Thyroid gland (tissue), 4 donors: ENCODE data around the gene YES1. TPM values are rescaled to one million over a fixed set of nuclear protein-coding genes. Genes with fewer than 3 reads are reported as not detected.

ENCODE experiments used
- DNase-seq, 2 donors: peaks; one replicate each; pipeline ENCODE4 v3.0.0-alpha.2; 2019
- H3K27ac ChIP-seq, 3 donors: fragments of 200-600 bp; sonication (generic); 1 replicate in 2 of 3; 2 replicates in 1 of 3; pipeline ENCODE4 v1.5.1; 2016 to 2019; ENCODE audit warnings: mild to moderate bottlenecking in 1 of 3, moderate library complexity in 1 of 3
- H3K27me3 ChIP-seq: fragments of 200-600 bp; sonication (generic); one replicate; pipeline ENCODE4 v1.5.1; 2019
- H3K36me3 ChIP-seq, 2 donors: fragments of 200-600 bp; sonication (generic); one replicate each; pipeline ENCODE4 v1.5.1; 2016 to 2019
- H3K4me1 ChIP-seq, 2 donors: fragments of 200-600 bp; sonication (generic); one replicate each; pipeline ENCODE4 v1.5.1; 2017 to 2019
- H3K4me3 ChIP-seq, 3 donors: fragments of 200-600 bp; sonication (generic); replicated peaks in 1 of 3; 1 replicate in 2 of 3; 2 replicates in 1 of 3; pipeline ENCODE4 v1.5.1; 2016; ENCODE audit warnings: mild to moderate bottlenecking in 1 of 3
- H3K9me3 ChIP-seq: fragments of 200-600 bp; sonication (generic); one replicate; pipeline ENCODE4 v1.5.1; 2017
- CTCF ChIP-seq, 6 experiments: fragments of 200-600 bp in 3 of 6; fragments of 450-650 bp in 3 of 6; sonication (generic) in 3 of 6; IDR thresholded peaks; one replicate each; pipeline ENCODE4 v1.5.1; 2016 to 2019; ENCODE audit warnings: antibody characterized with exemption in 6 of 6, mild to moderate bottlenecking in 2 of 6, inconsistent platforms in 1 of 6, moderate library complexity in 1 of 6
- POLR2A ChIP-seq, 2 donors: fragments of 450-650 bp; IDR thresholded peaks; one replicate each; pipeline ENCODE4 v1.6.1; 2017; ENCODE audit warnings: antibody characterized with exemption in 2 of 2, mild to moderate bottlenecking in 2 of 2, moderate library complexity in 1 of 2
- WGBS, 2 donors: methylation state at CpG; one replicate each; pipeline ENCODE4 v1.1.5; 2017; 5-methylcytosine and 5-hydroxymethylcytosine counted together
- intact Hi-C: fragments of 100-400 bp; cut with DNase I; formaldehyde crosslinking; loops from one replicate; pipeline ENCODE4 v1.15.1; 2023
- total RNA-seq, 4 donors: library from RNA; depleted of rRNA; stranded (reverse); fragments of >200 nt; gene quantifications; one replicate each; pipeline ENCODE4 v1.2.3, GENCODE V29; 2016

YES1 gene
- total RNA-seq, 4 donors from 2014 or later, result 68.1 to 107 (median 80.3) TPM

DNA sequence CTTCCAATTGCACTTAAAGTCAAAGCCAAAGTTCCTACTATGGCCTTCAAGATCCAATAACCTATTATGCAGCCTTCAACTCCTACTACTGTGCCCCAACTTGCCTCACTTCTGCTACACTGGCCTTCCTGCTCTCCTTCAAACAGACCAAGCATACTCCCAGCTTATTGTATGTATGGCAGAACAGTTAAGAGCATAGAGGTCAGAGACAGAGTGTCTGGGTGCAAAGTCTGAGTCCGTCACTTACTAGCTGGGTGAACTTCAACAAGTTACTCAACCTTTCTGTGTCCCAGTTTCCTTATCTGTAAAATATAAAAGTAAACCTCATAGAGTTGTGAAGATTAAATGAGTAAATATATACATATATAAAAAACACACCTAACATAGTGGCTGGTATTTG lies 37.2 kb downstream of the YES1 start:
- no peak overlapping the region for H3K4me3 ChIP-seq
- no peaks in the 10 kb centered on the region for H3K9me3 ChIP-seq
- H3K4me1 ChIP-seq, result peaks cover 0 to 9% of the 10 kb centered on the region in 2 donors
- H3K36me3 ChIP-seq, result no peaks in the 10 kb centered on the region
- H3K27me3 ChIP-seq, result no peaks in the 10 kb centered on the region
- no peak for TF ChIP-seq POLR2A (IDR thresholded peaks at IDR 0.05)
- no peak for TF ChIP-seq CTCF (IDR thresholded peaks at IDR 0.05)
- no peak for DNase-seq
- intact Hi-C loops, result no loop called here
- 100% methylated on average over 1 of the region's 1 CpG for WGBS, 2 donors
- H3K27ac ChIP-seq, result no peak overlapping the region

GRCh38 chr18:773980-774624 lies 37.9 kb downstream of the YES1 start:
- 96% methylated on average over 14 of the region's 14 CpGs for WGBS, 2 donors
- TF ChIP-seq POLR2A (IDR thresholded peaks at IDR 0.05), result no peak
- no peak for TF ChIP-seq CTCF (IDR thresholded peaks at IDR 0.05)
- Histone ChIP-seq H3K27ac (no peak overlapping the region), H3K4me3 (no peak overlapping the region), H3K27me3 (no peaks in the 10 kb centered on the region), H3K36me3 (no peaks in the 10 kb centered on the region), H3K4me1 (peaks cover 0 to 9% of the 10 kb centered on the region in 2 donors), H3K9me3 (no peaks in the 10 kb centered on the region)
- no peak for DNase-seq
- intact Hi-C loops, result no loop called here

- H3K4me3 ChIP-seq, result no peak overlapping the region
- no peaks in the 10 kb centered on the region for H3K36me3 ChIP-seq
- no peaks in the 10 kb centered on the region for H3K4me1 ChIP-seq
- no peak for DNase-seq
- intact Hi-C loops, result no loop called here
- TF ChIP-seq POLR2A (IDR thresholded peaks at IDR 0.05) (no peak), CTCF (IDR thresholded peaks at IDR 0.05) (no peak)
- no peaks in the 10 kb centered on the region for H3K27me3 ChIP-seq
- no peak overlapping the region for H3K27ac ChIP-seq
- H3K9me3 ChIP-seq, result no peaks in the 10 kb centered on the region
Observed at GRCh38 chr18:770583-770961, 41.5 kb downstream of the YES1 start.

DNA sequence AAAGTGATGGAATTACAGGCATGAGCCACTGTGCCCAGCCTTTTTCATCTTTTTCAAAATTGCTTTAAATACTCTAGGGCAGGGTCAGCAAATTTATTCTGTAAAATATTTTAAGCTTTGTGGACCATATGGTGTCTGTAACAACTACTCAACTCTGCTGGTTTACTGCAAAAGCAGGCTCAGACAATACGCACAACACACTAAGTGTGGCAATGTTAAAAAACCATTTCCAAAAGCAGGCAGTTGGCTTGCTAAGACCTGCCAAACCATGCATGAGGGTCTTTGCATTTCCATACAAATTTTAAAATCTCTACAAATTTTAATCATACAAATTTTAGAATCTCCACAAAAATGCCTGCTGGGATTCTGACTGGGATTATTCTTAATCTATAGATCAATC lies 44.1 kb downstream of the YES1 start:
- 100% methylated on average over 1 of the region's 1 CpG for WGBS, 2 donors
- no peaks in the 10 kb centered on the region for H3K4me1 ChIP-seq
- TF ChIP-seq CTCF (IDR thresholded peaks at IDR 0.05), result no peak
- TF ChIP-seq POLR2A (IDR thresholded peaks at IDR 0.05), result no peak
- H3K27me3 ChIP-seq, result no peaks in the 10 kb centered on the region
- no peak overlapping the region for H3K4me3 ChIP-seq
- intact Hi-C loops, result no loop called here
- no peaks in the 10 kb centered on the region for H3K9me3 ChIP-seq
- H3K27ac ChIP-seq, result no peak overlapping the region
- H3K36me3 ChIP-seq, result no peaks in the 10 kb centered on the region
- no peak for DNase-seq

- DNase-seq, result no peak
- 96 to 97% methylated on average over 12 of the region's 12 CpGs for WGBS, 2 donors
- Histone ChIP-seq H3K27ac (no peak overlapping the region), H3K36me3 (no peaks in the 10 kb centered on the region), H3K9me3 (no peaks in the 10 kb centered on the region), H3K27me3 (no peaks in the 10 kb centered on the region), H3K4me1 (no peaks in the 10 kb centered on the region), H3K4me3 (no peak overlapping the region)
- intact Hi-C loops, result no loop called here
- TF ChIP-seq CTCF (IDR thresholded peaks at IDR 0.05) (no peak), POLR2A (IDR thresholded peaks at IDR 0.05) (no peak)
Observed at GRCh38 chr18:767084-767882, 44.8 kb downstream of the YES1 start.
